Measurements from ENCODE around the gene E2F1. TPM values are rescaled to one million over a fixed set of nuclear protein-coding genes. Genes with fewer than 3 reads are reported as not detected.

E2F1 gene
- total RNA-seq, 2 donors from 2014 or later: 2.0 to 2.2 TPM

DNA sequence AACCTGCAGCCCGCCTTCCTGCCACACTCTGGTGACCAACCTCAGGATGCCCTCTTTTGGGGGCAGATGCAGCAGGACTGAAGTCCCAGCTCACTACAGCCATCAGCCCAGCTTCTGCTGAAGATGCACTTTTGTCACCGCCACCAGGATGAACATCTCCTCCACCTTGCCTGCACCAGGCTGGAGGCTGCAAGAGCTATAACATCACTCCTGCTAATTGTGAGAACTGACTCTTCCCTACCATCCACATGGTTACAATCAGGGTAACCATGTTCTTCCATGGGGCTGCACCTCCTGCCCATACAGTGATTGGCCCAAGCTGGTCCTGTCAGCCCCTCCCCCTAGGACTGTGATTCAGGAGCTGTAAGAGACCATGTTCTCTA is 21.4 kb downstream of the E2F1 start:
- intact Hi-C loops (cut with DNase I): loop anchor here in 1 of 2 donors (5.0 kb wide), 1 partner anchor 68 kb away; the partner anchor contains the start of gene ZNF341
- no peak for DNase-seq (ENCODE audit: low spot score)

DNA sequence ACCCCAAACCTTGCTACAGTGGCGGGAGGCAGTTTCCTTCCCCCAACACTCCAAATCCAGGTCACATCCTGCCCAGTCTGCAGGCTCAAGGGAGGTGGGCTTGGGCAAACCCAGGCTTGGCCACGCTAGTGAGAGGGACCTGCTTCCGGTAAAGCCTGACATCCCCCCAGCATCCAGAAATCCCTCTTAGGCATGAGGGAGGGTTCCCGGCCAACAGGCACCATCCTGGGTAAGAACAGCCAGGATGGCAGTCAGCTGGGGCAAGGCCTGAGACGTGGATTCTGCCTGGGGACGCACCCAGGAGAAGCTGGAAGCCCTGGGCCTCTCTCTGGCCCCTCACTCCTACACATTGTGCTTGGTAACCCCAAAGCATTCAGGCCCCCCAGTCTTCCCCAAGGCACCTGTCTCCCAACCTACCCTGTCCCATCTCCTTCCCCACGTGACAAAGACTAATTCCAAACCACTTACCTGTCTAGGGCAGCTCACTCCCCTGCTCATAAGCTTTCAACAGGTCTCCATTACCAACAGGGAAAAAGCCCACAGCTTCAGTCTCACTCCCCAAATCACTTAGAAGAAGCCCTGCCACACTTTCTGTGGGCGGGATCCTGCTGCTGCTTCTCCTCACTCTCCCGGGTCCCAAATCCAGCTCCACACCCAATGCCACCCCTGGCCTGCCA is 22.0 kb downstream of the E2F1 start:
- DNase-seq (ENCODE audit: low spot score): no peak
- intact Hi-C loops (cut with DNase I): no loop called here

DNA sequence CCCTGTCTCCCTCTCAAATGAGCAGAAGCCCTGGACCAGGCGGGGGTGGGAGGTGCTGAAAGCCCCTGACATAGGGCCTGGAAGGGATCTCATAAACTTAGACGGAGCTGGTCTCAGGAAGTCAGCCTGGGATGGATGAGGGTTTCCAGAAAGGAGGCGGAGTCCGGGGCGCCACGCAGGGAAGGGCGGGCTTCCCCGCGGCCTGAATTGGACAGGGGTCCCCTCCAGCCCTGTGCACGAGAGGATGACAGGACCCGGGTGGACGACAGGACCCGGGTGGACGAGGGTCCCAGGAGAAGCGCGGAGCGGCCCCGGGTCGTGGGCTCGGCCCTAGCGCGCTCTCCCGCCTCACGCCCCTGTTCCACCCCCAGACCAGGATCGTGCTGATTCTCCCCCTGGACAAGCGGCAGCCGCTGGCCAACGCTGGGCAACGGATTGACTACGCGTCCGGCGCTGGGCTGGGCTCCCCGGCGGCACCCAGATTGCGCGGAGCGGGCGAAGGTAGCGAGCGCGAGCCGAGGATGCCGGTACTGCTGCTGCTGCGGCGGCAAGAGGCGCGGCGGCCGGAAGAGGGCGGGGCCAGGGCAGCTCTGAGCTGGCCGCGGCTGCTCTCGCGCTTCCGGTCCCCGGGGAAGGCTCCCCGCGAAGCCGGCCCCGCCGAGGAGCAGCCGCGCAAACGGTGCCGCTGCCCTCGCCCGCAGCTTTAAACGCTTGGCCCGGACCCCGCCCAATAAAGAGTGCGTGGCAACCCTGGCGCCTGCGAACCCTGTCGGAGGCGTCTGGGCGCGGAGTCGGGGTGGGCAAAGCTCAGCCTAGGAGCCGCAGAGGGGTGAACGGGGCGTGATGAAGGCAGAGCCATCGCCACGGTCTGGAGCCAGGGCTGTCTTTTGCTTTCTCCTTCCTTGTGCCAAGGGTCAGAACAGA is 22.8 kb downstream of the E2F1 start:
- peak; percentile 96 for DNase-seq (ENCODE audit: low spot score)
- intact Hi-C loops (cut with DNase I): no loop called here

DNA sequence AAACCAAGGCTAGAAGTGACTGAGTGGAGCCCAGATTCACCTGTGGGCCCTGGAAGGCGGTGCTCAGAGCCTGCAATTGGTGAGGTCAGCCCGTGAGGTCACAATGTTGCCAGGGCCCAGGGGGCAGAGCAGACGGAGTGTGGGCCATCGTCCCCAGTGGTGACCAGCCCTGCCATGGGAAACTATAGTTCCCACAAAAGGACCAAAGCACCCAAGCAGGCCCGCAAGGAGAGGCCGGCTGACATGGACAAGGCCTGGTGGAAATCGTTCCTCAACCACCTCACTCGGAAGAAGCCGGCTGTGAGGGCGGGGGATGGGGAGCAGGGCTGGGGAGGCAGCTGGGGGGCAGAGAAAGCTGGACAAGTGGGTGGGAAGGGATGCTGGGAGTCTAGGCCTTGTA is 24.0 kb downstream of the E2F1 start, which contains the start of gene C20orf144:
Gene C20orf144 (plus strand): TSS at position 156 of the 400 bp plus-strand sequence. CDS start 19 bp downstream, at position 175.
- DNase-seq (ENCODE audit: low spot score): no peak
- intact Hi-C loops (cut with DNase I): no loop called here

DNA sequence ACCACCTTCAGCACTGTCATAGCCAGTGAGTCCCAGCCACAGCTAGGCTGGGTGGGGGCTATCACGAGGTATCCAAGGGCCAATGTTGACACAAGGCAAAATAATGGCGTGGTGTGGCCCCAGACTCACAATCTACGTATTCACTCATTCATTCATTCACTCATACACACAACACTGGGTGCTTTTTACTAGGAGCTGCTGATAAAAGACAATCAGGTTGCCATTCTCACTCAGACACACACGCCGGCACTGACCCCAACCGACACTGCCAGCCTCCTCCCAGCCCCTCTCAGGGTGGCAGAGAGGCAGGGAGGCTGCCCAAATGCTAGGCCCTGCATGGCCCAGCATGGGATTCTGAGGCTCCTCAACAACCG is 25.5 kb downstream of the E2F1 start:
- intact Hi-C loops (cut with DNase I): no loop called here

DNA sequence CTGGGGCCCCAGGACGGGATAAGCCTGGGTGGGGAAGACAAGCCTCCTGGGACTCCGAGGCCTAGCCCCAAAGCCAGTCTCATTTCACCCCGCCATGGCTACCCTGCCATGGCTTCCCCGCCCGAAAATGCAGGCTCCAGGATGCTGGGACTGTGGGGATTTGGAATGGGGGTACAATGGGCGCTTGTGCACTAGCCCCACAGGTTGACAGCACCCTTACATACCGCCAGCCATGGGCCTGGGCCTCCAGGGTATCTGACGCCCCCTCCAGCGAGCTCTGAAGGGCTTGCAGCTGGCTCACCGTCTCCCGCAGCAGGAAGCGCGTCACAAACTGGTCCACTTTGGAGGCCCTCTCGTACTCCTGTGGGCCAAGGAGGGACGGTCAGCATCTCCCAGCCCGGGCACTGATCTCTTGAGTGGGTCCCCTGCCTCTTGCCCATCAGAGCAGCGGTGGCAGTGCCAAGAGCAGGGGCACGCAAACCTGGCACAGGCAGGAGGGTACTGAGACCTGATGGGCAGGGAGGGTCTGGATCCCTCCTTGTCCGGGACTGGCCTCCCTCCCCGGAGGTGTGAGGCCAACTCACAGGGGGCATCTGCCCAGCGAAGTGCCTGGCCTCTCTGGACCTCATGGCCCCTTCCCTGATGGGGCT is 26.0 kb downstream of the E2F1 start:
- intact Hi-C loops (cut with DNase I): no loop called here
- DNase-seq (ENCODE audit: low spot score): peak; percentile 72

More for the DNA sequence above, 25.5 kb downstream of the E2F1 start:
- peak; percentile 58 for DNase-seq (ENCODE audit: low spot score)

DNA sequence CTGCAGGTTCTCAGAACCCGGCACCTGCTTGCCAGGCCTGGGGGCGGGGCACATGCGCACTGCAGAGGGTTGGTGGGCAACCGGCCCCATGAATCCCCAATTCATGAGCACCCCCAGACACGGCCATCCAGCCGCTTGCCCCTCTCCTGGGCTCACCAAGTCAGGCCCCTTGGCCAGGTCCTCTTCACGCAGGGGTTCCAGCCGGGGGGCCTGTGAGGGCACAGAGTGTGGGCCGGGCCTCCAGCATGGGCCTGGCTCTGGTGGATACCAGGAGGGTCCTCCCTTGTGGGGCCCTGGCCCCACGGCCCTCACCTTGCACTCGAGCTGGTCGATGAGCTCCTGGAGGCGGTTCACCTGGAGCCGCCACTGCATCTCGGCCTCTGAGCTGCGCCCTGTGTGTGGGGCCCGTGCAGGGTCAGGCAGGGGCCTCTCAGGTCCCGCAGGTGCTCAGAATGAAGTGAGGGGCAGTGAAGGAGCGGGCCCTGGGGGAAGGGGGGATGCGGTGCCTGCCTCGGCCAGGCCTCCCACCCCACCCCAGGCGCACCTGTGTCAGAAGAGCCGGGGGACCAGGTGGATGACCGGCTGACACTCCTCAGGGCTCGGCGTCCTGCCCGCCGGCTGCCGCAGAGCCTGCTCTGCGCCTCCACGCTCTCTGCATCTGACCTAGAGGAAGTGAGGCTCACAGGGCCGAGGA is 26.7 kb downstream of the E2F1 start:
- intact Hi-C loops (cut with DNase I): loop anchor here (5.0 to 10.0 kb wide), 4 partner anchors 195 to 1713 kb away; no protein-coding TSS in a partner anchor
- DNase-seq (ENCODE audit: low spot score): peak; percentile 76

DNA sequence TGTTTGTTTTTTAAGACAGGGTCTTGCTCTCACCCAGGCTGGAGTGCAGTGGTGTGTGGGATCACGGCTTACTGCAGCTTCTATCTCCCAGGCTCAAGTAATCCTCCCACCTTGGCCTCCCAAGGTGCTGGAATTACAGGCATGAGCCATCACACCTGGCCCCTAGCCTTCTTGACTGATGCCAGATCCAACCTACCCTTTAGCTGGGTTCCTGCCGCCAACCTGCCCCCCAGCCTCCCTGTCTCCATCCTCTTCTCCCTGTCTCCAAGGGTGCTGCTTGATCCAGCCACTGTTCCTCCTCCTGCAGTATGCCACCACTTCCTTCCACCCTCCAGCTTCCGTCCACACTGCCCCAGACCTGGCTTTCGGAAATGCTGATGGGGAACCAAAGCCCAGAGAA is 27.3 kb downstream of the E2F1 start:
- DNase-seq (ENCODE audit: low spot score): no peak
- intact Hi-C loops (cut with DNase I): loop anchor here (5.0 to 10.0 kb wide), 4 partner anchors 194 to 1713 kb away; no protein-coding TSS in a partner anchor

DNA sequence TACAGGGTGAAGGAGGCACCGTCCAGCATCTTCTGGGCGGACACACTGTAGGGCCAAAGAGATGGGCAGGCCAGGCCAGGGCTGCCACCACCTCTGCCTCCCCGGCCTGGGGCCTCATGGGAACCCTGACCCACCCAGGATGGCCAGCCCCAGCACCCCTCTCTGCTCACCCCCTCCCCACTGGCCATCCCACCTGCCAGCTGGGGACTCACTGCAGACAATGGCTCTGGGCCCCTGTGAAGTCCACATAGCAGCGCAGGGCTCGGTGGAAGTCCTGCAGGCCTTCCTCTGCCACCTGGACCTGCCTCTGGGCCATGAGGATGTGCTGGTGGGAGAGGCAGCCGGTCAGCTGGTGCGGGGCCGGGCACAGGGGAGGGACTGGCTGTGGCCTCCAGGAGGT is 27.7 kb downstream of the E2F1 start:
- DNase-seq (ENCODE audit: low spot score): no peak
- intact Hi-C loops (cut with DNase I): loop anchor here (5.0 to 10.0 kb wide), 4 partner anchors 194 to 1714 kb away; no protein-coding TSS in a partner anchor

DNA sequence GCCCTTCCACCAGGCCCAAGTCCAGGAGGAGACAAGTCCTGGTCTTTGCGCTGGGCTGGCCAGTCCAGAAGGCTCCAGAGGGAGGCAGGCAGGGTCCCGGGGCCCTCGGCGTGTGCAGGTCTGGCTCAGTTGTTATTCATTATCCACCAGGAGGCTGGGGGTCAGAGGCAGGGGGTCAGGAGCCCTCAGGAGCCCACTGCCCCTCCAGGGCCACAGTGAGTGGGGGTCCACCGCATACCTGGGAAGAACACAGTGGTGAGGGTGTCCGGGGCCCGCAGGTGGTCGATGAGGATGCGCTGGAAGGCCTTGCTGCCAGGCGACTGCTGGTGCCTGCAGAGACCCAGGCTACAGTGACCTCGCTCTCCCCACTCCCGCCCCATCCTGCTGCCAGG is 28.5 kb downstream of the E2F1 start:
- DNase-seq (ENCODE audit: low spot score): no peak
- intact Hi-C loops (cut with DNase I): loop anchor here (5.0 to 10.0 kb wide), 4 partner anchors 193 to 1715 kb away; no protein-coding TSS in a partner anchor

DNA sequence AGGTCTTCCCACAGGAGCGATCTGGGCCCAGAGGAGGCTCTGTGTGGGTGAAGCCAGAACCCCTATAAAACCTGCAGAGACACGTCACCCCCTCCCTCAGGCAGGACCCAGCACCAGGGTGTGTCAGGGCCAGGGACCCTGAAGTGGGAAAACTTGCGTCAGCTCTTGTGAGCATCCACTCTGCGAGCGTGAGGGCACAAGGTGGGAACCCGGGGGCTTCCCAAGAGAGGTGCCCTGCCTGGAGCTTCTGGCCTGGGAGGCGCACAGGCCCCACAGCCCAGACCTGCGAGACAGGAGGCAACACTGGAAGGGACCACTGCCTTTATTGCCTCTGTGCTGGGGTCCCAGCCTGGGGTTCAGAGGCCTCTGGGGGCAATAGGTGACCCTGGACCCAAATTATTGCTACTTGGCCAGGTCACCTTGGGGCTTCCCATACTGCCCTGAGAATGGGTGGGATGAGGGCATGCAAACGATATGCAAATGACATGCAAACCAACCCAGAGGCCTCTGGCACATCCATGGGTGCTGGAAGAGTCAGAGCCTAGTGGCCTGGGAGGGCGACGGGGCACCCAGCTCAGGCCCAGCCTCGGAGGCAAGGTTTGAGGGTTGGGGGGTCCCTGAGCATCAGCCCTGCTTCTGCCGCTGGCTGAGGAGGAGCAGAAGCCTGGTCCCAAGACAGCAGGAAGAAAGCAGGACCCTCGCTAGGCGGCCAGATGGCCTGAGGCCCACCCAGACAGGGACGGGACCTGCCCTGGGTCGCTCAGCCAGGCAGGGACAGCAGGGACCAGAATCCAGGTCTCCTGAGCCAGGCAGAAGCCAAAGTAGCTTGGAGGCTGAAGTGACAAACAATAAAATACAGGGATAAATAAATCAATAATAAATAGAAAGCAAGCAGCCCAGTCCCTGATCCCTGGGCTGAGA is 29.1 kb downstream of the E2F1 start:
- peak; percentile 76 for DNase-seq (ENCODE audit: low spot score)
- intact Hi-C loops (cut with DNase I): loop anchor here (5.0 to 10.0 kb wide), 4 partner anchors 192 to 1715 kb away; no protein-coding TSS in a partner anchor

DNA sequence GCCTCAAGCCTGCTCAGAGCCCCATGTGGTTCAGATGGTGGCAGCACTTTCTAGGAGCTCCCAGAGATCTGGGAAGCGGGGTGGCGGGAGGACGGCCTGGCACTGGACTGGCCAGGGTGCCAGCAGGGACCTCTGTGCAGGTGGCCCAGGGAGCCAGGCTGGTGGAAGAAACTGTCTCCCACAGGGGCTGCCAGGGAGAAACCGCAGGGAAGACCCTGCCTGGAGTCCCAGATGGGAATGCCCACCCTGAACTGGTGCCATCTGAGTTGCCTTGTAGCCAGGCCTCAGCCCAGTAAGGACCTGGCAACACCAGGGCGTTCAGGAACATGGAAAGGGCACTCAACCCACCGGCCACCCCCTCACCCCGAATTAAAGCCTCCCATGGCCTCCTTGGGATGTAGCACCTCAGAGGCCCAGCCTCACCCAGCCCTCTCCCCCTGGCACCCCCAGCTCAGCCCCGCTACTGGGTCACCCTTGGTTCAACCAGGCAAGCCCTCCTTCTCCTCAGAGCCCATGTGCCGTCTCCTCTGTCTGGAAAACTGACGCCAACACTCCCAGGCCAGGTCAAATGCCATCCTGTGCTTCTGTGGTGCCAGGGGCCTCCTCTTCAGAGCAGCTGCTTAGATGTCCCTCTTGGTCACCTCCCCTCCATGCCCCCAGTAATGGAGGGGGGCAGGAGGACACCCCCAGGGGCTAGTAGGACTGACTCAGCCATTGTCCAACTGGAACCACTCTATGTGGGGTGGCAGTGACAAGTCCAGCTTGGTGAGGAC is 30.0 kb downstream of the E2F1 start:
- intact Hi-C loops (cut with DNase I): loop anchor here (5.0 to 10.0 kb wide), 4 partner anchors 191 to 1716 kb away; no protein-coding TSS in a partner anchor
- DNase-seq (ENCODE audit: low spot score): peak; percentile 75

DNA sequence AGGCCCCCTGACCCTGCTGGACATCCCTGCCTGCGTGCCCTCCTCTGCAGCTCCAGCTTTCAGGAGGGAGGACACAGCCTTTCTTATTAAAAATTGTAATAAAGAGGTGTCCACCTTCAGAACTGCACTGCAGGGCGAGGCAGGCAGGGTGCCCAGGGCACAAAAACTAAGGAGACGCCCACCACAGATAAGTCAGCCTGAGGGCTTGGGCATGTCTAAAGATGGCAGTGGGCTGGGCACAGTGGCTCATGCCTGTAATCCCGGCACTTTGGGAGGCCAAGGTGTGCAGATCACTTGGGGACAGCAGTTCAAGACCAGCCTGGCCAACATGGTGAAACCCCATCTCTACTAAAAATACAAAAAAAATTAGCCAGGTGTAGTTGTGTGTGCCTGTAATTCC is 31.0 kb downstream of the E2F1 start:
- intact Hi-C loops (cut with DNase I): loop anchor here (5.0 to 10.0 kb wide), 4 partner anchors 190 to 1717 kb away; no protein-coding TSS in a partner anchor
- peak; percentile 37 for DNase-seq (ENCODE audit: low spot score)

DNA sequence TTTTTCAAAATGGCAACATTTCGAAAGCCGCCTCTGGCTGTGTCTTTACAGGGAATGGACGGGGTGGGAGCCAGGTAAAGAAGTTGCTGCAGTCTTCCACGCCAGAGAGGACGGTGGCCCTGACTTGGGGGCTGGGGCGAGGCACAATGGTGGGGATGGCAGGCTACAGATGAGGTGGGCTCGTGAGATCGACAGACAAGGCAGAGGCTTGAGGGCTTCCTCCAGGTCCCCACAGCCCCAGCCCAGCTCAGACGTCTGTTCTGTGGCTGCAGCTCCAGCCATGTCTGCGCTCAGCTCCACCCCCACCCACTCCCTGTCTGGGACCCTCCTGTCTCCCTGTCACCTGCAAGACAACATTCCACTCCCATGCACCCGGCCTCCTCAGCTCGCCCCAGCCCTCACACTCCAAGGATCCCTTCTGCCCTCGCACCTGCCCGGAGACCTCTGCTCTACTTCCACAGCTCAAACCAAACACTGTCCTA is 31.5 kb downstream of the E2F1 start:
- peak; percentile 66 for DNase-seq (ENCODE audit: low spot score)
- intact Hi-C loops (cut with DNase I): loop anchor here (5.0 to 10.0 kb wide), 4 partner anchors 190 to 1718 kb away; no protein-coding TSS in a partner anchor

DNA sequence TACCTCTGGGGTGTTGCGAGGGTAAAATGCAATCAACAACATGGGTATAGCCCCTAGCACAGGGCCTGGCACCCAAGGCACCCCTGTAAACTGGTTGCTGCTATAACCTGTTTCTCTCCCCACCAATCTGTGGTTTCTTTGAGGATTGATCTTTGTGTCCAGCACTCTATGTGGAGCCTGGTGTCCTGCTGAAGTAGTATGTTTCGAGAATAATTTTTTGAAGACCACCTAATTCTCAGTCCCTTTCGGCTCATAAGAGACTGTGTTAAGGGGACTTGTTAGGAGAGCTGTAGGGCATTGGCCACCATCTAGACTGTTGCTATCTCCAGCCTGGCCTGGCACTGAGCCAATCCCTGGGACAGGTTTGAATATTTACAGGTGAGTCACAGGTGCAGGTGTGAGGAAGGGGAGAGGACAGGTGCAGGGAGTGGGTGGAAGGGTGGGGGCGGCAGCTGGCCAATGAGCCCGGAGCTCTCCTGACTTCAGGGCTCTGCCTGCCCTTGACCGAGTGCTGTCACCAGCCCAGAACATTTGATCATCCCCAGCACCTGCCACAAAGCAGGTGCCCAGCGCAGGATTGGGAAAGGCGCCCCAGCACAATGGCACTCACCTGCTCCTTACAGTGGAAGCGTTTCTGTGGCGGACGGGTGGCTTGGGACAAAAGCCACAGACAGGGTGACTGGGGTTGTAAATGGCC is 32.1 kb downstream of the E2F1 start:
- intact Hi-C loops (cut with DNase I): loop anchor here (10.0 kb wide), 2 partner anchors 189 to 239 kb away; no protein-coding TSS in a partner anchor

More for the DNA sequence above, 32.1 kb downstream of the E2F1 start:
- peak; percentile 83 for DNase-seq (ENCODE audit: low spot score)
